IPS-11a (cell line): ENCODE results near the gene COPS7A.

Source experiments
- H3K4me3 ChIP-seq: one replicate; pipeline ENCODE4 v1.5.1; 2013; ENCODE audit warnings: low read depth, low read length, control low read depth

COPS7A gene

DNA sequence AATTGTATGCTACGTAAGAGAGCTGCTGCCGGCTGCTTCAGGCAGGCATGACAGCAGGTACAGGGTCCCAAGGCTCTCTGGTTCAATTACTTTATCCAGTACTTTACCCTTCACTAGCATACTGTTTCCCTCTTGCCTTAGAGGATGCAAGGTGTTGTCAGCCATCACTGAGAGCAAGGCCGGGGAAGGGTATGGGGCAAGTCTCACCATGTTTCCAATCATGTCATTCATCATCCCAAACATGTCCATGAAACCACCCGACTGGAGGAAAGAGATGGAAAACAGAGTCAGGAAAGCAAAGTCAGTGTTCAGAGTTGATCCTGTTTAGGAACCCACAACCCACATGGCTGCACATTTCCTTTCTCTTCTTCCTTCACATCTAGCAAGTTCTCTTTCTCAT lies 26.7 kb downstream of the COPS7A start:
- no peak overlapping the region for H3K4me3 ChIP-seq

DNA sequence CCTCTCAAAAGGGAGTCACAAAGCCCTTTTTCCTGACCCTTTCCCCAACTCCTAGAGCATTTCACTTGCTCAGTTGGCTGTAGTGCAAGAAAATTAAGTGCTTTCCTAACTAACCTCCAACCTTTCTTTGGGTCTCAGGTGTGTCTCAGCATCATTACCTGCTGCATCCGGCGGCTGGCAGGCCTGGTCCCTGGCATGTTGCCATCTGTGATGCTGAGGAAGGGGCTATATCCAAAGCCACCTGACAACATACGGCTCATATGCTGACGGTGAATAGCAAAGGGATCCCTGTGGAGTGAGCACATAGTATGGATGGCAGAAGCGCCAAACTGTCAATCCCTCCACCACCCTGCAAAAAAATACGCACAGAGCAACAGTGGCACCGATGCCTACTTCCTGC lies 27.9 kb downstream of the COPS7A start:
- H3K4me3 ChIP-seq: peak overlapping the region; percentile 89

DNA sequence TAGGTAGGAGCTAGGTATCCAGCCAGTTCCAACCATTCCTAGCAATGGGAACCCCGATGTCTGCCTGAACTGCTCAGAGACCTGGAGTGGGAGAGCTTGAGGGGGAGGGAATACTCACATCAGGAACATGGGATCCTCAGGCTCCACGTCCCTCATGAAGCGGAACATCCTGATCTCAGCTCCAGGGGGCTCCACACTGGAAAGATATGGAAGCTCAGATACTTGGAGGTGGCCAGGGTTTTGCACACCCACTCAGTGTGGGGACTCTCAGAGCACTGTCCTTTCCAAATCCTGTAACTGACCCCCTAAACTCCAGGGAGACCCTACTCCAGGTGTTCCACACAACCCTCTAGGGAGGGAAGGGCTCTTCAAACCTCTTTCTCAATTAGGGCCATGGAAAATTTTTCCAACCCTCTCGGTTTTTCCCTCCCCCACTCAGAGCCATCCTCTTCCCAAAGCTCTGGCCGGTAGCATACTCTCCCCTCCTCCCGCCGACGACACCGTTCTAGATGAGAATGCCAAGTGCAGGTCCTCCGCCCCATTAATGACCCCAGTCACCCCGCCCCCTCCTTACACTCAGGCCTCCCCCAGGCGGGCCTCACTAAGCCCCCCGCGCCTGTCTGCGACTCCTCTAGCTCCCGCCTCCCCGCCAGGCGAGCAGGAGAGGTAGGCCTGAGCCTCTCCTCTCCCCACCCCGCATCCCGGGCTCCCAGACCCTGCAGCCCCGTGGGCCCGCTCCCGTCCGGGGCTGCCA lies 28.5 kb downstream of the COPS7A start:
- peak overlapping the region; percentile 89 for H3K4me3 ChIP-seq

DNA sequence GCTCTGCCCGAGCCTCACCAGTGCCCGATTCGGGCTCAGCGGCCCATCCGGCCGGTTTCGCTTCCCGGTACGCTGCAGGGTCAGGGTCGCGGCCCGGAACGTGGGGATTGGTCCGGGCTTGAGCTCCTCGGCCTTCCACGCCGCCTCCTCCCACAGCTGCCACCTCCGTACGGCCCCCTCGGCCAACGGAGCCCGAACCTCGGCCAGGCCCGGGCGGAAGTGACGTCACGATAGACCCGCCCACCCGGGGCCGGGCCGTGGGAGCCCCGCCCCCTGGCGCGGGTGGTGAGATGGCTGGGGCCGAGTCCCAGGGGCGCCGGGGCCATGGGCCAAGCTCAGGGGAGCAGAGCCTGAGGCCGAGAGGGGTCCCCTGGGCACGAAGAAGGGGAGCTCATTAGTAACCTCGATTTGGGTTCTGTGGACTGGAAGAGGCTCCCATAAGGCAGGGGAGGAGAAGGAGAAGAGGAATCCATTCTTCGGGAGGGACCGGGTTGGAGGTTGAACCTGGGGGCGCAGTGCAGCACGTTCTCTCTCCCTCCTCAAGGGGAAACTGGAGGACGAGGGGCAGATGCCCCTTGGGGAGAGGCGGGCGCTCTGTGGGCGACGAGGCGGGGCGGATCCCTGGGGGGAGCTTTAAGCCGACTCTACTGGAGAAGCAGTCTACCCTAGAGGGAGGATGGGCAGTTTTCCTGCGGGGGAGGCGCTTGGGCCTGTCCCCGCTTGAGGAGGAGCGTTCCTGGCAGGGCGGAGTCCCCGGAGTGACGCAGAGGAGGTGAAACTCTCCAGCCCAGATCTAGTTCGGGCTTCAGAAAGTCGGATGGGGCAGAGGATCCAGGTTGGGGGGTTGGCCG lies 29.3 kb downstream of the COPS7A start, which contains the start of gene MLF2:
TSS of gene MLF2 (minus strand) at position 221 of the 851 bp plus-strand sequence. CDS start 807 bp downstream, outside the sequence.
- peak within 1 kb of the TSS; percentile 89 for H3K4me3 ChIP-seq

DNA sequence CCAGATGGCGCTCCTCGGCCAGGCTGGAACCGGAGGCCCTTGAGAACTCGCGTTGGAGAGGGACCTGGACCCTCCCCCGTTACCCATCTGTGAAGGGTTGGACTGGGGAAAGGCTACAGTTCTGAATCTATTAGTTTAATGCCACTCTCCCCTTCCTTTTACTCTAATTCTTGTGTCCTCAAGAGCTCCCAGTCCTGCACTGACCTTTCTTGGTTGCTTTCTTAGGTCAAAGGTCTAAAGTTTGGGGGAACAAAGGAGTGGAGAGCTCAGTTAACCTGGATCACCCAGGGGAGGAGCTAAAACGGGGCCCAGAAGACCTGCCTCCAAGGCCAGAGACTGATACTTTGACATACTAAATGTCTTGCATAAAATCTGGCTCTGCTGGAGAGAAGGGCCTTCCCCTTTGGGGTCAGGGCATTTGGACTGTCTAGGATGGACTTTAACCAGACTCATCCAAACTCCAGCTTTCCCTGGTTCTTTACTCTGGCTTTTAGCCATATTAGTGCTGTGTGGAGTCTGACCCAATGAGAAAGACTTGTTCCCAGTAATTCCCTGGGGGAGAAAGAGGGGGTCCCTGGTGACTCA lies 30.0 kb downstream of the COPS7A start:
- H3K4me3 ChIP-seq: no peak overlapping the region

DNA sequence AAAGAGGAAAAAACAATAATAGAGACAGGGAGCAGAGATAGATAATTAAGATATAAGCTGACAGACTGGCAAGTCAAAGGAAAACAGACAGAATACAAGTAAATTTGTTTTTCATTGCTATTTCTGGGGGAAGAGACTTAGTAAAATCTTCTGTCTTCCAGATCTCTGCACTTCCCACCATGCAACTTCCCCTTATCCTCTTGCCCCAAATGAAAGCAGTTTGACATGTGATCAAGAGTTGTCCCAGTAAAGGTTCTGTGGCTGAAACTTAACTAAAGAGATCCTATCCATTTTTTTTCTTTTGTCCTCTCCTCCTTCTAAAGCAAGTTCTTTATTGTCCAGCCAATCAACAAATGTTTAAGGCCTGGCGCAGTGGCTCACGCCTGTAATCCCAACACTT lies 30.6 kb downstream of the COPS7A start:
- no peak overlapping the region for H3K4me3 ChIP-seq

DNA sequence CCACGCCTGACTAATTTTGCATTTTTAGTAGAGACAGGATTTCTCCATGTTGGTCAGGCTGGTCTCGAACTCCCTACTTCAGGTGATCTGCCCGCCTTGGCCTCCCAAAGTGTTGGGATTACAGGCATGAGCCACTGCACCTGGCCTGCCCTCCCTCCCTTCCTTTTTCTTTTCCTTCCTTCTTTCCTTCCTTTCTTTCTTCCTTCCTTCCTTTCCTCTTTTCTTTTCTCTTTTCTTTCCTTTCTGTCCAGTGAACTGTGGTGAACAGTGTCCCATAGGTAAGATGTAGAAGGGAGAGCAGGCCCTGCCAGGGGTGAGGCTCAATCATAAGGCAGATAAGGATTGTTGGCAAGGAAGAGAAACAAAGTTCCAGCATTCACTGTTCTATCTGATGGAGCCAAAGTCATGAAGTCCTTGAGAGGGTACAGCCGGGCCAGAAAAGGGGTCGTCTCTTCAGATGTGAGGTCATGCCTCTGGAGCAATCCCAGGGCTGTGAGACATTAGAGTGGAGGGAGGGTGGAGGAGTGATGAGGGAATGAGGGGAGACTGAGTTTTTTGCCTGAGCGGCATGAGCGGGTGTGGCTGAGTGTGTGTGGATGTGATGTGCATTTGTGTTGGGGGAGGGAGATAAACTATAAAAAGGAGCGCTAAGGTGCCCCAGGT lies 33.3 kb downstream of the COPS7A start:
- H3K4me3 ChIP-seq: no peak overlapping the region

DNA sequence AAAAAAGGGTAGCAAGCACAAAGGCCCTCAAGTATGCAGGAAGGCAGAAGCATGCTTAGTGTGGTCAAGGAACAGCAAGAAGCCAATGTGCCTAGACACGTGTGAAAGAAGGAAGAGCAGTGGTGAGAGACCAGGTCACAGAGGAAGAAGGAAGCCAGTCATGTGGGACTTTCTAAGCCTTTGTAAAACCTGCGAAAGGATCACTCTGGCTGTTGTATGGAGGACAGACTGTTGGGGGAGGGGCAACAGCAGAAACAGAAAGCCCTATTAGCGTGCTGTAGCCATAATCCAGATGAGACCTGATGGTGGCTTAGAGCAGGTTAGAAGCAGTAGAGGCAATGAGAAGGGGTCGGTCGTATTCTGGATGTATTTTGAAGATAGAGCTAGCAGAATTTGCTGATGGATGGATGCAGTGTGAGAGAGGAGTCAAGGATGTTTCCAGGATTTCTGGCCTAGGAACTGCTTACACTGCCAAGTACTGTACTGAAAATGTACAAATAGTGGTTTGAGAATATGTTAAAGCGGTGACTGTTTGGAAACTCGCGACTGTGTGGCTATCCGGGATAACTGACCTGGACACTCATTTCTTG lies 34.8 kb downstream of the COPS7A start:
- H3K4me3 ChIP-seq: no peak overlapping the region

DNA sequence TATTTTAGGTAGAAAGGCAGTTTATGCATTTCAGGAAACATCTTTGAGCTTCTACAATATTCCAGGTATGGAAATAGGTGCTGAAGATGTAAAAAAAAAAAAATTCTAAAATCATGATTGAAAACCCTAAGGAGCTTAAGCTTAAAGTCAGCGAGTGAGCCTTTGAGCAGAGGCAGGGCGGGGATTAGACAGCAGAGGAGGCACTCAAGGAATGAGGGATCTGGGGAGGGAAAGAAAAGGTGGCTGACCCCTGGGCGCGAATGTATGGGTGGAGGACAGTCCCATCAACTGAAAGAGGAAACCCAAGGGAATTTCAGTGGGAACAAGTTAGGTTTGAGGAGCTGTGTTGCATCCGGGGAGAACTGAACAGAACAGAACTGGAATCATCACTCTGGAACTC lies 35.9 kb downstream of the COPS7A start:
- H3K4me3 ChIP-seq: no peak overlapping the region

DNA sequence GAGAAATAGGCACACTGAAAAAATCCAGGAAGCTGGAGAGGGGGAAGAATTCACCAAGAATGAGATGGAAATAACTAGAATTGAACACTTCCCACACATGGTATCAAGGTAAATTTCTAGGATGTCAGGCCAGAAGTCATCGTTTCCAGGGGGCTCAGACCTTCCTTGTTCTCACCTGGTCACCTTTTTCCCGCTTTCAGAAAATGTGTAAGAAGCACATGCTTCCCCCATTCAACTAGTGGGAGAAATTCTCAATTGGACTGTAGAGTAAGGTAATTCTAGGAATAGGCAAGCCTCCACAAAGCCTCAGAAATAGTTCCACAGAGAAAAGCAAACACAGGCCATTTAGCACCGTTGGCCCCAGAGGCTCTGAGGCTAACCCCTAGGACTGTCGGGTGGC lies 39.5 kb downstream of the COPS7A start:
- H3K4me3 ChIP-seq: no peak overlapping the region

DNA sequence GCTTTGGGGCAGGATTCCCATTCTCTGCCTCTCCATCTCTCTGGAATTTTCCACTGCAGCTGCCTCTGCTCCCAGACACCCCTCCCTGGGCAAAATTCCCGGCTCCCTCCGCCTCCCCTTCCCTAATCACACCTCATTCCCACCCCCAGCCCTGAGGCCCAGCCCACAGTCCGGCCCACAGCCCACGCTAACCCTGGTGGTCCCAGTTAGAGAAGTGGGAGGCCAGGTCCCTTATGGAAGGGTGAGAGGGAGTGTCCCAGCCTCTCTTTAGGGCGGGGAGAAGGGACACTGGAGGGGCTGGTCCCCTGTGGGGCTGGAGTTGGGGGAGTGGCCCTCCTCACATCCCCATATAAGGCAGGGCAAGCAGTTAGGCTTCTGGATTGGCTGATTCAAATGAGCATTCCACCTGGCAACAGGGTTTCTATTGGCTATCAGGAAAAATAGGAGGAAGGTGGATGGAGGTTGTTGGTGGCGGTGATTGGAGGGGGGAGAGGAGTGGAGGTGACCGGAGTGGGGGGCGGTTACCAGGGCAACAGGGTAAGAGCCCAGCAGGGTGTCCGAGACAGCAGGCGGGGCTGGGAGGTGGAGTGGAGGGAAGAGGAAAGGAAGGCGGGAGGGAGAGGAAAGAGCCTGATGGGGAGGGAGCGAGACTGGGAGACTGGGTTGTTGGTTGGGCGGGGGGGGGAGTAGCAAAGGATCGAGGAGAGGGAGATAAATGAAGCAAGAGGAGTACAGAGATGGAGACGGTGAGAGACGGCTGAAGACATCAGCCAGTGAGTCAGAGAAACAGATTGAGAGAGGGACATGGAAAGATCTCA lies 40.4 kb downstream of the COPS7A start:
- no peak overlapping the region for H3K4me3 ChIP-seq

DNA sequence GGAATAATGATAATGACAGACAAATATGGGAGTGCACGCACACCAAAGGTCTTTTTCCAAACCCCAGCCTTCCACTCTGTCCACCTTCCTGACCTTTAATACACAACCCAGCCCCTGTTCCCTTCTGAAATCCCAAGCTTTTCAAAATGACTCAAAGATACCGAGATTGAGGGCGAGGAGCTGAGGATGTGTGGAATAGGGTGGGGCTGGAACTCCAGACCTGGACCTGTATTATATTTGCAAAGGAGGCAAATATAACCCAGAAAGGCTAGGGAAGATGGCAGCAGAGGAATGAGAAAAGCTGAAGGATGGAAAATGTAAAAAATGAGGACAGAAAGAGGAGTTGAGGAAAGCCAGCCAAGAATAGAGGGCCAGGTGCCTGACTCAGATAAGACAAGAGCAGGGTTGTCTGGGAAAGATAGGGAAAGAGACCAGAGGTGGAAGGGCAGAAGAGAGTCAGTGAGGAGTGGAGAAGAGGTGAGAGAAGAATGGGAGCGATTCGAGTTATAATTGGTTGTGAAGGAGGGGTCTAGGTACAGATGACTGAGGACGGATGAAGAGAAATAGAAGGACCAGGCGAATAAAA lies 41.3 kb downstream of the COPS7A start:
- peak overlapping the region; percentile 72 for H3K4me3 ChIP-seq

DNA sequence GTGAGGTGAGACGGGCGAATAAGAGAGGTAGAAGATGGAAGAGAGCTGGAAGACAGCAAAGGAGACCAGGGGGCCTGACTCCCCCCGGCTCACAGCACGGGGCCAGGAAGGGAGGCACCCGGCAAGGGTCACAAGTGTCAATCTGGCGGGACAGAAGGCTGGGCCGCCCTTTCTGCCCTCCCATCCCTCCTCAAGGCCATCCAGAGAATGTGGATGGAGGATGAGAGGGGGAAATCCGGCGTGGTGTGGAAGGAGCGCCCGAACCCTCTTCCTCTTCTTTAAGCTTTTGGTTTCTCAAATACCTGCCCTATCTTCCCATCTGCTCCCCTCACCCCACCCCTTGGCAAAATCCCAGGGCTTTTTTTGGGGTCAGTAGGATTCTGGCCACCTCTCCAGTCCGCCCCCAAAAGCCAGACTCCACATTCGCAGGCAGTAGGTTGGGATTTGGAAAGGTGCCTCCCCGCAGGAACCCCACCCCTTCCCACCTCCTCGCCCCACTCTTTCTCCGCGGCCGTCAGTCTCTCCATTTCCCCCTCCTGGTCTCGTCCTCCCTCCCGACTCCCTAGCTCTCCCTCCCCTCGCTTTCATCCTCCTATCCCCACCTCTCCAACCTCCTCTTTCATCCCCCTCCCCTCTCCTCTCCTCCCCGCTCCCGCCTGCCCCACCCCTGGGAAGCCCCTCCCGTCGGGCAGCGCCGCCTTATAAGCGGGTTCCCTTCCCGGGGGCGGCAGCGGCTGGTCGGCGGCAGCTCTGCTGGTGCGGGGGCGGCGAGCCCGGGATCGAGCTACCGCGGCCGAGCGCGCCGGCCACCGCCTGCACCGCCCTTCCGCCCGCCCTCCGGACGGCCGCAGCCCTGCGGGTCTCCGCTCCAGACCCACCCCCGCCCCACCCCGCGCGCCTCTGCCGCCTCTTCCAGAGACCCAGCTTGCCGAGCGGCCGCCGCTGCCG lies 42.1 kb downstream of the COPS7A start, which contains the start of gene PTMS:
TSS of gene PTMS (plus strand) at position 730 of the 948 bp plus-strand sequence. CDS start 343 bp downstream, outside the sequence.
- H3K4me3 ChIP-seq: peak within 1 kb of the TSS; percentile 72

DNA sequence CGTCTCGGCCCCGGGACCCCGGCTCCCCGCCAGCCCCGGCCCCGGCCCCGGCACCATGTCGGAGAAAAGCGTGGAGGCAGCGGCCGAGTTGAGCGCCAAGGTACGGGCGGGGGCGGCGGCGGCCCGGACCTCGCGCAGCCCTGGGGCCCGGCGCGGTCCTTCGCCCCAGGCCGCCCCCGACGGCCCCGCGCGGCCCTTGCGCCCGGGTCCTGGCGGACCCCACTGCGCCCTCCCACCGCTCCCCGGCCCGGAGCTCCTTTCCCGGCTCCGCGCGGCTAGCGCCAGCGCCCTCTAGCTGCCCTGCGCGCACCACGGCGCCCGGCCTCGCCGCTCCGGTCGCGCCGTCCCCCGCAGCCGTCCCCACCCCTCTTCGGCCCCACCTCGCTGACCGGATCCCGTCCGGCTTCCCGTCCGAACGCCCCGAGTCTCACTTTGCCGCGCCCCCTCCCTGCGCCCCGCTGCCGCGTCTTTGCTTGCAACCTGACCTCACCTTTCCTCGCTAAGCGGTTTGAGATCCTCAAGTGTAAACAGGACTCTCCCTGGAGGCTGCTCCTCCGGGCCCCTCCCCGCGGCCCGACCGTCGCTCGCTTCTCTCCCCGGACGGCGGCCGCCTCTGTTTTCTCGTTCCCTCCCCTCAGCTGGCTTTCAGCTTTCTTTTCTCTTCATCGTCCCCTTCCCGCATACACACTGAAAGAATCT lies 43.0 kb downstream of the COPS7A start:
- peak overlapping the region; percentile 72 for H3K4me3 ChIP-seq

DNA sequence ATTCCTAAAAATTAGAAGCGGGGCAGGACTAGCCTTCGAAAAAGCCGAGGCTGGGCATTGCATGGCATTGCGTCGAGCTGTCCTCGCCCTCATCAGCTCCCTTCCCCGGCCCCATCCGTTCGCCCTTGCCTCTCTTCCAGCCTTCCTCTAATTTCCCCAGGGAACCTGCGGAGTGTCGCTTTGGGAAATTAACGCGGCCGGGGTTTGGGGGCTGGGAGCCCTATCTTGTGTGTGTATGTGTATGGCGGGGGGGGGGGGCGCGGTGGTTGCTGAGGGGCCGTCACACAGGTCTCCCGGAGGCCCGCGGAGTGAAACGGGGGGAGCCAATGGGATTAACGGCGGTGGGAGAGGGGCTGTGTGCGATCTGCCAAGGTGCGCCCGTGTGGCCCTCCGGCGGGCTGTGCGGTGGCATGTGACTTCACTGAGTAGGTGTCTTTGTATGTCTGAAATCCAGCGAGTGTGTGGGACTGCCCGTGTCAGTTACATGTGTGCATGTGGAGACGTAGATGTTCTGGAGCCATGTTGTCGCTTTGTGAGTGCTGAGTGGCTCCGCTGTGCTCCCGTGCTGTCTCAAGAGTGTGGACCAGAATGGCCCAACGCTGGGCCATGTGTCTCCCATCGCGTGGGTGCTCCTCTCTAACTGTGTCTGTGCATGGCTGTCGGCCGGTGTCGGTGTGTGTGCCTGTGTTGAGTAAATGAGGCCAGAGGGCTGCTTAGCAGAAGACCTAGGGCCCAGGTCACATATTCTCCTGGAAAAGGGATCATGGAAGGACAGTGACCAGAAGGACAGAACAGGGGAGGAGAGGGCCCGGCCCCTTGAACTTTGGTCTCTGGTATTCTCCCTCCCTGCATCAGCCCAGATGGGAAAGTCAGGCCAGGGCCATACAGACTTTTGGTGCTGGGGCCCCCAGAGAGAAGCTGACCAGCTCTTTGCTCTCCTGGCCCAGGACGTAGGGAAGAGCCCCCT lies 43.8 kb downstream of the COPS7A start:
- H3K4me3 ChIP-seq: peak overlapping the region; percentile 72

DNA sequence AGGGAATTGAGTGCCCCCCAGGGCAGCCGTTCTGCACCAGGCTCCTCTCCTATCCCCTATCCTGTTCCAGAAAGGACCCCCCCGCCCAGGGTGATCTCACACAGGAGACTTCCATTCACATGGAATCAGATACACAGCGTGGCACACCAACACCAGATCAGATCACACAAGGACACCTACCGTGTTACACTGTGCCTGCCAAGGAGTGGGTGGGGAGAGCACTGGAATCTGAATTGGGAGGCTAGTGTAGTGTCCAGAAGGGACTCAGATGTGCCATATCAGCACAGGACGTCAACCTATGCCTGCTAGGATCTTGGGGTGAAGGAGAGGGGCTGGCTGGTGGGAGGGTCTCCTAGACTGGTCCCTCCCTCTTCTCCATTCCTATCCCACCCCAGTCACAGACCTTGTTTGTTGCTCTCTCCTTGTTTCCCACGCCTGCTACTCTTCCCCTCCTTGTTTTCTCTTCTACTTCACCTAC lies 44.6 kb downstream of the COPS7A start:
- peak overlapping the region; percentile 4 for H3K4me3 ChIP-seq
